K562 (cell line): ENCODE data around the gene PNPLA8. TPM values are rescaled to one million over a fixed set of nuclear protein-coding genes. Genes with fewer than 3 reads are reported as not detected.

Experiments
- CBX3 ChIP-seq, 2 experiments: IDR thresholded peaks; 1 replicate in 1 of 2; 2 replicates in 1 of 2; pipeline ENCODE4 v1.6.1; 2012; ENCODE audit warnings: inconsistent platforms in 2 of 2, low read length in 2 of 2, borderline replicate concordance in 1 of 2, control low read depth in 1 of 2
- CHD2 ChIP-seq: IDR thresholded peaks from 2 replicates; pipeline ENCODE4 v1.6.1; 2011; ENCODE audit warnings: low read depth, low read length
- ERF ChIP-seq: fragments of 450-650 bp; formaldehyde crosslinking; IDR thresholded peaks from 2 replicates; pipeline ENCODE4 v1.4.0; 2020; ENCODE audit warnings: mild to moderate bottlenecking, mixed read lengths
- FOXA1 ChIP-seq: fragments of 450-650 bp; IDR thresholded peaks from 2 replicates; pipeline ENCODE4 v1.6.1; 2016; ENCODE audit warnings: mild to moderate bottlenecking, borderline replicate concordance
- HDAC3 ChIP-seq: fragments of 450-650 bp; IDR thresholded peaks from 2 replicates; pipeline ENCODE4 v1.6.1; 2018; ENCODE audit warnings: borderline replicate concordance, mild to moderate bottlenecking, moderate library complexity; ENCODE audit not compliant: partially characterized antibody
- NR0B1 ChIP-seq: fragments of 450-650 bp; IDR thresholded peaks from one replicate; pipeline ENCODE4 v1.6.1; 2018; ENCODE audit warnings: mild to moderate bottlenecking, moderate library complexity; ENCODE audit not compliant: partially characterized antibody
- PTRF ChIP-seq: fragments of 450-650 bp; IDR thresholded peaks from 2 replicates; pipeline ENCODE4 v1.6.1; 2016; ENCODE audit warnings: mild to moderate bottlenecking, missing genetic modification characterization, missing compliant biosample characterization
- TCF7 ChIP-seq: sonication (generic); IDR thresholded peaks from 2 replicates; pipeline ENCODE4 v1.6.1; 2016; ENCODE audit warnings: antibody characterized with exemption, borderline replicate concordance
- TSHZ1 ChIP-seq: fragments of 250-450 bp; sonication (Bioruptor Pico); IDR thresholded peaks from 2 replicates; pipeline ENCODE4 v1.4.0; 2020; ENCODE audit warnings: mild to moderate bottlenecking, moderate library complexity
- USF2 ChIP-seq: sonication (generic); formaldehyde crosslinking; IDR thresholded peaks from 2 replicates; pipeline ENCODE4 v1.5.0; 2020; ENCODE audit warnings: missing genetic modification reagents
- VEZF1 ChIP-seq: fragments of 200-800 bp; sonication (Bioruptor generic); IDR thresholded peaks from 2 replicates; pipeline ENCODE4 v1.6.1; 2017; ENCODE audit warnings: missing genetic modification characterization, missing compliant biosample characterization
- ZBTB9 ChIP-seq: fragments of 450-650 bp; formaldehyde crosslinking; IDR thresholded peaks from 2 replicates; pipeline ENCODE4 v1.4.0; 2020; ENCODE audit warnings: mild to moderate bottlenecking, moderate library complexity
- ZNF584 ChIP-seq: fragments of 200-800 bp; sonication (Bioruptor generic); IDR thresholded peaks from 2 replicates; pipeline ENCODE4 v1.6.1; 2016; ENCODE audit warnings: low read depth, mild to moderate bottlenecking, missing genetic modification characterization, missing compliant biosample characterization
- ZNF589 ChIP-seq: fragments of 200-800 bp; sonication (Bioruptor generic); IDR thresholded peaks from 2 replicates; pipeline ENCODE4 v1.6.1; 2016; ENCODE audit warnings: low read depth, missing genetic modification characterization, missing compliant biosample characterization
- ZZZ3 ChIP-seq: fragments of 450-650 bp; IDR thresholded peaks from 2 replicates; pipeline ENCODE4 v1.6.1; 2016; ENCODE audit warnings: antibody characterized with exemption, mild to moderate bottlenecking, moderate library complexity
- polyA plus RNA-seq, 8 experiments: library from polyadenylated mRNA; depleted of rRNA in 4 of 8; stranded (reverse) in 5 of 8; unstranded in 3 of 8; fragments of >200 nt; fragmentation: Nextera tagmentation in 2 of 8; fragmentation: Illumina TruSeq in 1 of 8; extraction: Ambion mirVana in 2 of 8; extraction: Trizol in 1 of 8; gene quantifications; 2 replicates each; pipeline versions ENCODE4 v1.2.1 to v1.2.3, GENCODE V29; 2011 to 2014; ENCODE audit warnings: inconsistent platforms in 1 of 8, missing spikeins in 1 of 8
- total RNA-seq, 7 experiments: library from RNA; depleted of rRNA in 6 of 7; stranded (reverse); fragments of >200 nt in 6 of 7; fragmentation: Illumina TruSeq in 2 of 7; extraction: Trizol in 2 of 7; gene quantifications; 2 replicates each; pipeline versions ENCODE4 v1.2.1 to v1.2.3, GENCODE V29; 2011 to 2021; ENCODE audit warnings: low replicate concordance in 1 of 7

Gene PNPLA8
- total and polyA plus RNA-seq, 9 of the 15 experiments (the other 6 are each of a cell fraction or from before 2014, with no cell fraction given): 12.8 to 27.6 (median 16.3) TPM

GRCh38 chr7:108497082-108497725, 28.7 kb downstream of the PNPLA8 start (continued):
- TF ChIP-seq NR0B1: no peak
- TF ChIP-seq CBX3 (IDR thresholded peaks at IDR 0.05; ENCODE audit: borderline replicate concordance in 1 of 2, low read length in 2 of 2): 0 out of 3 replicates have a peak, but pooled peaks of 1 of the 2 experiments have one; percentile 18
- TF ChIP-seq TSHZ1 (CRISPR knock-in tag): no peak
- TF ChIP-seq PTRF (tag): no peak
- TF ChIP-seq CHD2: no peak
- TF ChIP-seq VEZF1 (CRISPR knock-in tag): no peak
- TF ChIP-seq HDAC3: peak; percentile 16
- TF ChIP-seq FOXA1: no peak
- no peak for TF ChIP-seq ZNF584 (CRISPR knock-in tag)
- TF ChIP-seq ZBTB9 (CRISPR knock-in tag): no peak
- no peak for TF ChIP-seq ERF (CRISPR knock-in tag)
- no peak for TF ChIP-seq USF2
- TF ChIP-seq ZNF589 (CRISPR knock-in tag): no peak
- no peak for TF ChIP-seq TCF7
- 0 out of 2 replicates have a peak, but pooled peaks have one; percentile 51 for TF ChIP-seq ZZZ3
